ENCODE measurements around the gene GAREM1. TPM values are rescaled to one million over a fixed set of nuclear protein-coding genes. Genes with fewer than 3 reads are reported as not detected.

Gene GAREM1
- total RNA-seq, 1 experiment from 2014 or later, result 11.1 TPM

- TF ChIP-seq, protein P1, sequence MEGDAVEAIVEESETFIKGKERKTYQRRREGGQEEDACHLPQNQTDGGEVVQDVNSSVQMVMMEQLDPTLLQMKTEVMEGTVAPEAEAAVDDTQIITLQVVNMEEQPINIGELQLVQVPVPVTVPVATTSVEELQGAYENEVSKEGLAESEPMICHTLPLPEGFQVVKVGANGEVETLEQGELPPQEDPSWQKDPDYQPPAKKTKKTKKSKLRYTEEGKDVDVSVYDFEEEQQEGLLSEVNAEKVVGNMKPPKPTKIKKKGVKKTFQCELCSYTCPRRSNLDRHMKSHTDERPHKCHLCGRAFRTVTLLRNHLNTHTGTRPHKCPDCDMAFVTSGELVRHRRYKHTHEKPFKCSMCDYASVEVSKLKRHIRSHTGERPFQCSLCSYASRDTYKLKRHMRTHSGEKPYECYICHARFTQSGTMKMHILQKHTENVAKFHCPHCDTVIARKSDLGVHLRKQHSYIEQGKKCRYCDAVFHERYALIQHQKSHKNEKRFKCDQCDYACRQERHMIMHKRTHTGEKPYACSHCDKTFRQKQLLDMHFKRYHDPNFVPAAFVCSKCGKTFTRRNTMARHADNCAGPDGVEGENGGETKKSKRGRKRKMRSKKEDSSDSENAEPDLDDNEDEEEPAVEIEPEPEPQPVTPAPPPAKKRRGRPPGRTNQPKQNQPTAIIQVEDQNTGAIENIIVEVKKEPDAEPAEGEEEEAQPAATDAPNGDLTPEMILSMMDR (IDR thresholded peaks at IDR 0.05 in 2 of 3, conservative IDR thresholded peaks at IDR 0.05 in 1 of 3; ENCODE audit: borderline replicate concordance in 1 of 3, insufficient read depth in 1 of 3, low read depth in 2 of 3, low read length in 2 of 3), result no peak
- no peak for TF ChIP-seq SIN3A (IDR thresholded peaks at IDR 0.05; ENCODE audit: low read depth)
- TF ChIP-seq POLR2A (IDR thresholded peaks at IDR 0.05; ENCODE audit: borderline replicate concordance, extremely low read depth, insufficient read depth, insufficient read length), result no peak
- TF ChIP-seq ELF1 (IDR thresholded peaks at IDR 0.05; ENCODE audit: borderline replicate concordance, low read depth), result no peak
These were observed 7.6 kb upstream of the GAREM1 start (continued) for GRCh38 chr18:32478317-32478716.

DNA sequence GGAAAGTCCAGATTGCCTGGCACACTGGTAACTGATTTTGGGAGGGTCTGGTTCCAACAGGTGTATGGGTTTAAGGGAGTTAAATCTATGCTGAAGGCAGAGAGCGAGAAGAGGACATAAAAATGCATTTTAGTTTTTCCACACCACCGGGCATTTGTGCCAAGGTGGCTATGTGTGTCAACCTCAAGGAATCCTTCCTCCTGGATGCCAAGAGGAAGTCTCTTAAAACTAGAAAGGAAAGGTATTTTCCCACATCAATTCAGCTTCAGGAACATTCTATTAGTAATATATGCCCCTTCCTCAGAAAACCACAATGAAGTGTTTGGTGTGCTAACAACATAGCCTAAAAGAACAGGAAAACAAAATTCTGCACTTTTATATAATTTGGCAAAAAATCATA, 5.4 kb upstream of the GAREM1 start:
- intact Hi-C loops (cut with micrococcal nuclease), result no loop called here
- POLR2A ChIA-PET, result no interaction called here
- Histone ChIP-seq H3K79me2 (ENCODE audit: insufficient read depth, low read length) (no peaks in the 10 kb centered on the region), H3K9ac (ENCODE audit: low read length) (no peak overlapping the region), H3K36me3 (ENCODE audit: control insufficient read depth in 1 of 2, insufficient read depth in 2 of 2, low read length in 2 of 2) (no peaks in the 10 kb centered on the region), H3K9me2 (ENCODE audit: insufficient read depth) (no peaks in the 10 kb centered on the region), H3K9me3 (ENCODE audit: control insufficient read depth in 1 of 2, insufficient read depth in 1 of 2, low read depth in 1 of 2, low read length in 2 of 2) (no peaks in the 10 kb centered on the region), H2AFZ (ENCODE audit: low read depth, low read length, poor library complexity, severe bottlenecking) (no peak overlapping the region), H3K4me1 (ENCODE audit: control insufficient read depth in 1 of 2, insufficient read depth in 2 of 2, low read length in 2 of 2) (peaks cover 4 to 5% of the 10 kb centered on the region in 2 experiments; a peak in 3 of 4 replicates), H4K20me1 (ENCODE audit: insufficient read depth) (no peaks in the 10 kb centered on the region), H3K27ac (ENCODE audit: low read depth, low read length) (no peak overlapping the region), H3K4me3 (replicated peaks in 1 of 2; ENCODE audit: low read depth in 1 of 2, low read length in 2 of 2) (no peak overlapping the region), H3K4me2 (ENCODE audit: low read length) (no peak overlapping the region), H3K27me3 (ENCODE audit: insufficient read depth, low read length) (no peaks in the 10 kb centered on the region)
- ATAC-seq (no peak), DNase-seq (ENCODE audit: low read depth, low spot score) (no peak)
- RAD21 ChIA-PET (ENCODE audit: low non-redundant PET in 1 of 2, low total read pairs in 2 of 2, uncharacterized antibody in 2 of 2, unreplicated experiment in 2 of 2), result no interaction called here
- TF ChIP-seq RAD21 (IDR thresholded peaks at IDR 0.05; ENCODE audit: low read depth) (no peak), SP1 (IDR thresholded peaks at IDR 0.05; ENCODE audit: low read depth) (no peak), ZNF274 (IDR thresholded peaks at IDR 0.05; ENCODE audit: low read depth, low read length) (no peak), ZBTB33 (IDR thresholded peaks at IDR 0.05; ENCODE audit: extremely low read depth, insufficient replicate concordance, low read length) (no peak), TCF7L2 (IDR thresholded peaks at IDR 0.05; ENCODE audit: borderline replicate concordance, extremely low read depth, insufficient read depth, insufficient read length) (no peak), FOSL1 (IDR thresholded peaks at IDR 0.05; ENCODE audit: low read depth) (no peak), SIN3A (IDR thresholded peaks at IDR 0.05; ENCODE audit: low read depth) (no peak), POLR2A (IDR thresholded peaks at IDR 0.05; ENCODE audit: borderline replicate concordance, extremely low read depth, insufficient read depth, insufficient read length) (no peak), EGR1 (IDR thresholded peaks at IDR 0.05; ENCODE audit: low read depth) (no peak), JUND (IDR thresholded peaks at IDR 0.05) (no peak), ATF3 (IDR thresholded peaks at IDR 0.05) (no peak), EZH2phosphoT487 (IDR thresholded peaks at IDR 0.05; ENCODE audit: borderline replicate concordance) (no peak), POLR2AphosphoS5 (IDR thresholded peaks at IDR 0.05; ENCODE audit: low read depth, low read length) (no peak), REST (IDR thresholded peaks at IDR 0.05; ENCODE audit: low read depth) (no peak), CBX3 (IDR thresholded peaks at IDR 0.05; ENCODE audit: low read depth) (no peak), EZH2 (IDR thresholded peaks at IDR 0.05) (no peak)
- TF ChIP-seq, protein P2, sequence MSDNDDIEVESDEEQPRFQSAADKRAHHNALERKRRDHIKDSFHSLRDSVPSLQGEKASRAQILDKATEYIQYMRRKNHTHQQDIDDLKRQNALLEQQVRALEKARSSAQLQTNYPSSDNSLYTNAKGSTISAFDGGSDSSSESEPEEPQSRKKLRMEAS (IDR thresholded peaks at IDR 0.05), result no peak
- CTCF ChIA-PET, result no interaction called here
- no TSS peak for BruUV-seq (replicated peaks)

All from HCT116 (cell line).